ENCODE results near the gene SUMF1. TPM values are rescaled to one million over a fixed set of nuclear protein-coding genes. Genes with fewer than 3 reads are reported as not detected.
A peak's percentile ranks its signal among the peaks of the same experiment; 100 is the strongest.

The SUMF1 gene
- polyA plus RNA-seq, 1 donor (not counting 4 experiments of a cell fraction or from before 2014, with no cell fraction given): 36.1 TPM

- no peak overlapping the region for H3K4me3 ChIP-seq (ENCODE audit: control insufficient read depth in 2 of 3, extremely low read depth in 1 of 3, insufficient read depth in 2 of 3, low read depth in 1 of 3, low read length in 3 of 3)
- no peaks in the 10 kb centered on the region for H3K79me2 ChIP-seq (ENCODE audit: control insufficient read depth, insufficient read depth, low read length)
- no peaks in the 10 kb centered on the region for H3K9me3 ChIP-seq (ENCODE audit: control insufficient read depth, low read depth, low read length)
- dilution Hi-C loops (cut with MboI; ENCODE audit: extremely low pct_ligation_motif_present, low sequenced_read_pairs): no loop called here
- no peaks in the 10 kb centered on the region for H3K27me3 ChIP-seq (ENCODE audit: control insufficient read depth, extremely low read depth, insufficient read depth, low read length)
- no peaks in the 10 kb centered on the region for H4K20me1 ChIP-seq (ENCODE audit: control insufficient read depth, extremely low read depth, insufficient read depth, low read length)
- no peak overlapping the region for H3K4me2 ChIP-seq (ENCODE audit: control insufficient read depth, extremely low read depth, insufficient read depth, low read depth, low read length)
- no peak overlapping the region for H2AFZ ChIP-seq (ENCODE audit: control insufficient read depth, low read length)
- no peaks in the 10 kb centered on the region for H3K9me1 ChIP-seq (ENCODE audit: control insufficient read depth, extremely low read depth, insufficient read depth, low read length)
- no peak for DNase-seq (ENCODE audit: low read depth, low spot score)
- TF ChIP-seq EZH2 (IDR thresholded peaks at IDR 0.05; ENCODE audit: low read length): no peak
- no peak overlapping the region for H3K27ac ChIP-seq (ENCODE audit: control insufficient read depth, insufficient read depth, low read length)
- H3K36me3 ChIP-seq (ENCODE audit: control insufficient read depth in 2 of 2, extremely low read depth in 1 of 2, insufficient read depth in 2 of 2, low read length in 2 of 2): no peaks in the 10 kb centered on the region
- FAIRE-seq: no peak
- no peak overlapping the region for H3K9ac ChIP-seq (ENCODE audit: control insufficient read depth, extremely low read depth, insufficient read depth, low read length)
- peaks cover 33% of the 10 kb centered on the region for H3K4me1 ChIP-seq (ENCODE audit: control insufficient read depth, extremely low read depth, insufficient read depth, low read length)
Measured at GRCh38 chr3:4419920-4420319, 47.1 kb downstream of the SUMF1 start.

DNA sequence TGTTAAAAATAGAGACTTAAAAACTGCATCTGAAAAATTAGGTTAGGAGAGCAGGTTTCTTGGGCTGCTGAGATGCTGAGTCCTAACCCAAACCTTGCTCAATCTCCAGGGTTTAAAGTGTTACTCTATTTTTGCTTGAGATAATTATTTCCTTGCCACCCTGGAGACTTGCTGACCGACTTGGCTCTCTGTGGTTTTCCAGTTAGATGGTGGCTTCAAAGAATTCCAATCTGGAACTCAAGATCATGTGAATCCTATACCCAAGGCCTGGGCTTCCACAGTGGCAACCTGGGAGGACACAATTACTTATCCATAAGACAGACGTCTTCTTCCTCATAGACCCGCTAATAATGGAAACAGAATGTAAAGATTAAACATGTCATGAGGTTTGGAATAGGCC is 47.7 kb downstream of the SUMF1 start:
- FAIRE-seq (no peak), DNase-seq (ENCODE audit: low read depth, low spot score) (no peak)
- Histone ChIP-seq H3K4me1 (ENCODE audit: control insufficient read depth, extremely low read depth, insufficient read depth, low read length) (peaks cover 33% of the 10 kb centered on the region), H3K79me2 (ENCODE audit: control insufficient read depth, insufficient read depth, low read length) (no peaks in the 10 kb centered on the region), H3K36me3 (ENCODE audit: control insufficient read depth in 2 of 2, extremely low read depth in 1 of 2, insufficient read depth in 2 of 2, low read length in 2 of 2) (no peaks in the 10 kb centered on the region), H3K27ac (ENCODE audit: control insufficient read depth, insufficient read depth, low read length) (no peak overlapping the region), H3K4me2 (ENCODE audit: control insufficient read depth, extremely low read depth, insufficient read depth, low read depth, low read length) (no peak overlapping the region), H3K9ac (ENCODE audit: control insufficient read depth, extremely low read depth, insufficient read depth, low read length) (no peak overlapping the region), H3K9me1 (ENCODE audit: control insufficient read depth, extremely low read depth, insufficient read depth, low read length) (no peaks in the 10 kb centered on the region), H3K9me3 (ENCODE audit: control insufficient read depth, low read depth, low read length) (no peaks in the 10 kb centered on the region), H2AFZ (ENCODE audit: control insufficient read depth, low read length) (no peak overlapping the region), H3K4me3 (ENCODE audit: control insufficient read depth in 2 of 3, extremely low read depth in 1 of 3, insufficient read depth in 2 of 3, low read depth in 1 of 3, low read length in 3 of 3) (no peak overlapping the region), H4K20me1 (ENCODE audit: control insufficient read depth, extremely low read depth, insufficient read depth, low read length) (no peaks in the 10 kb centered on the region), H3K27me3 (ENCODE audit: control insufficient read depth, extremely low read depth, insufficient read depth, low read length) (no peaks in the 10 kb centered on the region)
- no peak for TF ChIP-seq EZH2 (IDR thresholded peaks at IDR 0.05; ENCODE audit: low read length)
- TF ChIP-seq CTCF (optimal IDR thresholded peaks at IDR 0.05 in 1 of 3, IDR thresholded peaks at IDR 0.05 in 1 of 3, conservative IDR thresholded peaks at IDR 0.05 in 1 of 3; ENCODE audit: extremely low read depth in 1 of 3, insufficient read depth in 2 of 3, low read length in 3 of 3): no peak
- dilution Hi-C loops (cut with MboI; ENCODE audit: extremely low pct_ligation_motif_present, low sequenced_read_pairs): no loop called here

- FAIRE-seq (no peak), DNase-seq (ENCODE audit: low read depth, low spot score) (no peak)
- dilution Hi-C loops (cut with MboI; ENCODE audit: extremely low pct_ligation_motif_present, low sequenced_read_pairs): no loop called here
- TF ChIP-seq CTCF (optimal IDR thresholded peaks at IDR 0.05 in 1 of 3, IDR thresholded peaks at IDR 0.05 in 1 of 3, conservative IDR thresholded peaks at IDR 0.05 in 1 of 3; ENCODE audit: extremely low read depth in 1 of 3, insufficient read depth in 2 of 3, low read length in 3 of 3): no peak
- peaks cover 33% of the 10 kb centered on the region for H3K4me1 ChIP-seq (ENCODE audit: control insufficient read depth, extremely low read depth, insufficient read depth, low read length)
- H3K9me1 ChIP-seq (ENCODE audit: control insufficient read depth, extremely low read depth, insufficient read depth, low read length): no peaks in the 10 kb centered on the region
- no peaks in the 10 kb centered on the region for H3K9me3 ChIP-seq (ENCODE audit: control insufficient read depth, low read depth, low read length)
- no peak overlapping the region for H3K4me3 ChIP-seq (ENCODE audit: control insufficient read depth in 2 of 3, extremely low read depth in 1 of 3, insufficient read depth in 2 of 3, low read depth in 1 of 3, low read length in 3 of 3)
- no peak overlapping the region for H3K9ac ChIP-seq (ENCODE audit: control insufficient read depth, extremely low read depth, insufficient read depth, low read length)
- H3K4me2 ChIP-seq (ENCODE audit: control insufficient read depth, extremely low read depth, insufficient read depth, low read depth, low read length): peak overlapping the region; percentile 68
- H3K27me3 ChIP-seq (ENCODE audit: control insufficient read depth, extremely low read depth, insufficient read depth, low read length): no peaks in the 10 kb centered on the region
- no peak overlapping the region for H3K27ac ChIP-seq (ENCODE audit: control insufficient read depth, insufficient read depth, low read length)
- H2AFZ ChIP-seq (ENCODE audit: control insufficient read depth, low read length): no peak overlapping the region
- no peaks in the 10 kb centered on the region for H4K20me1 ChIP-seq (ENCODE audit: control insufficient read depth, extremely low read depth, insufficient read depth, low read length)
- H3K79me2 ChIP-seq (ENCODE audit: control insufficient read depth, insufficient read depth, low read length): no peaks in the 10 kb centered on the region
- no peaks in the 10 kb centered on the region for H3K36me3 ChIP-seq (ENCODE audit: control insufficient read depth in 2 of 2, extremely low read depth in 1 of 2, insufficient read depth in 2 of 2, low read length in 2 of 2)
Measured at GRCh38 chr3:4418156-4418555, 48.9 kb downstream of the SUMF1 start.

Measured in keratinocyte (primary cell).